Gastroesophageal sphincter (tissue), 3 donors: ENCODE data around the gene VPS8.

Experiments
- CTCF ChIP-seq, 4 experiments: fragments of 200-600 bp in 2 of 4; fragments of 450-650 bp in 2 of 4; sonication (generic) in 1 of 4; IDR thresholded peaks; one replicate each; pipeline ENCODE4 v1.5.1; 2017 to 2019; ENCODE audit warnings: antibody characterized with exemption in 4 of 4, mild to moderate bottlenecking in 2 of 4, moderate library complexity in 2 of 4
- POLR2A ChIP-seq, 2 donors: fragments of 450-650 bp; IDR thresholded peaks; one replicate each; pipeline ENCODE4 v1.6.1; 2017; ENCODE audit warnings: antibody characterized with exemption in 2 of 2, mild to moderate bottlenecking in 2 of 2, moderate library complexity in 1 of 2

GRCh38 chr3:184954251-184954650 is 142.3 kb downstream of the VPS8 start:
- TF ChIP-seq POLR2A (IDR thresholded peaks at IDR 0.05) (no peak), CTCF (IDR thresholded peaks at IDR 0.05) (no peak)
